Measurements from ENCODE around the gene COPE. TPM values are rescaled to one million over a fixed set of nuclear protein-coding genes. Genes with fewer than 3 reads are reported as not detected.
A peak's percentile ranks its signal among the peaks of the same experiment; 100 is the strongest.

The COPE gene
- total RNA-seq, 1 experiment from 2014 or later, result 207 TPM

DNA sequence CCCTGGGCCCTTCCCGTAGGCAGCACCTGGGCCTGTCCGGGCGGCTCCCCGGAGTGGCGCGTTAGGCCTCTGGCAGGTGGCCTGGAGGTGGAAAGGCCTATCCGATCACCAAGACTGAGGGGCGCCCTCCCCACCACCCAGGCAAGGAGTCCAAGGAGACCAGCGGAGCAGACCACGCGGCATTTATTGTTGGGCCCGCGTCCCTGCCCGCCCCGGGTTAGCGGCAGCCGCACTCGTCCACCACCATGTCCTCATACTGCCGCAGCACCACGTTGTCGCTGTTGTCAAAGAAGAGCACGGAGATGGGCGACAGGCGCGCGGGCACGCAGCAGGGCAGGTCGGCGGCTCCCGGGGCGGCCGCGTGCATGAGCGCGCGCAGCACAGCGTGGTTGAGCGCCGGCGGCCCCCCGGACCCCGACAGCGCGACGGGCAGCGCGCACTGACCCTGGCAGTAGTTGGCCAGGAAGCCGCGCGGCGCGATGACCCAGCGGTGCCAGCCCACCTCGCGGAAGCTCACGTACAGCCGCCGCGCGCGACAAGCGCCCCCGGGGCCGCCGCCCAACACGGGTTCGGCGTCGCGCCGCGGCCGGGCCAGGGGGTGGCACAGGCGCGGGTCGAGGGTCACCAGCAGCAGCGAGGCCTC lies 50.7 kb downstream of the COPE start:
- ChIA-PET CTCF (no interaction called here), POLR2A (no interaction called here)
- Mint-ChIP-seq H3K9me3 (ENCODE audit: unreplicated experiment) (no peaks in the 10 kb centered on the region), H3K36me3 (ENCODE audit: insufficient read depth, unreplicated experiment) (peaks cover 82% of the 10 kb centered on the region), H3K27ac (ENCODE audit: unreplicated experiment) (peak overlapping the region; percentile 61), H3K27me3 (ENCODE audit: insufficient read depth, unreplicated experiment) (no peaks in the 10 kb centered on the region), H3K4me3 (ENCODE audit: unreplicated experiment) (no peak overlapping the region), H3K4me1 (ENCODE audit: low read depth, unreplicated experiment) (peaks cover 13% of the 10 kb centered on the region)
- no TSS peak for BruUV-seq (replicated peaks)
- peaks cover 12% of the 10 kb centered on the region for H3K4me1 ChIP-seq
- no peaks in the 10 kb centered on the region for H3K27me3 ChIP-seq (replicated peaks; ENCODE audit: control insufficient read depth, insufficient read depth, low read length)
- TF ChIP-seq, protein P1, sequence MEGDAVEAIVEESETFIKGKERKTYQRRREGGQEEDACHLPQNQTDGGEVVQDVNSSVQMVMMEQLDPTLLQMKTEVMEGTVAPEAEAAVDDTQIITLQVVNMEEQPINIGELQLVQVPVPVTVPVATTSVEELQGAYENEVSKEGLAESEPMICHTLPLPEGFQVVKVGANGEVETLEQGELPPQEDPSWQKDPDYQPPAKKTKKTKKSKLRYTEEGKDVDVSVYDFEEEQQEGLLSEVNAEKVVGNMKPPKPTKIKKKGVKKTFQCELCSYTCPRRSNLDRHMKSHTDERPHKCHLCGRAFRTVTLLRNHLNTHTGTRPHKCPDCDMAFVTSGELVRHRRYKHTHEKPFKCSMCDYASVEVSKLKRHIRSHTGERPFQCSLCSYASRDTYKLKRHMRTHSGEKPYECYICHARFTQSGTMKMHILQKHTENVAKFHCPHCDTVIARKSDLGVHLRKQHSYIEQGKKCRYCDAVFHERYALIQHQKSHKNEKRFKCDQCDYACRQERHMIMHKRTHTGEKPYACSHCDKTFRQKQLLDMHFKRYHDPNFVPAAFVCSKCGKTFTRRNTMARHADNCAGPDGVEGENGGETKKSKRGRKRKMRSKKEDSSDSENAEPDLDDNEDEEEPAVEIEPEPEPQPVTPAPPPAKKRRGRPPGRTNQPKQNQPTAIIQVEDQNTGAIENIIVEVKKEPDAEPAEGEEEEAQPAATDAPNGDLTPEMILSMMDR (IDR thresholded peaks at IDR 0.05; ENCODE audit: insufficient read depth in 1 of 2, low read depth in 1 of 2, low read length in 1 of 2, severe bottlenecking in 1 of 2, unreplicated experiment in 1 of 2), result no peak
- H3K4me3 ChIP-seq (ENCODE audit: low read depth, low read length), result no peak overlapping the region
- DNase-seq, result no peak
- H3K36me3 ChIP-seq (ENCODE audit: control insufficient read depth, insufficient read depth, low read length), result peaks cover 3% of the 10 kb centered on the region
- no peaks in the 10 kb centered on the region for H3K9me3 ChIP-seq
- intact Hi-C loops (cut with micrococcal nuclease; ENCODE audit: unreplicated experiment), result no loop called here

DNA sequence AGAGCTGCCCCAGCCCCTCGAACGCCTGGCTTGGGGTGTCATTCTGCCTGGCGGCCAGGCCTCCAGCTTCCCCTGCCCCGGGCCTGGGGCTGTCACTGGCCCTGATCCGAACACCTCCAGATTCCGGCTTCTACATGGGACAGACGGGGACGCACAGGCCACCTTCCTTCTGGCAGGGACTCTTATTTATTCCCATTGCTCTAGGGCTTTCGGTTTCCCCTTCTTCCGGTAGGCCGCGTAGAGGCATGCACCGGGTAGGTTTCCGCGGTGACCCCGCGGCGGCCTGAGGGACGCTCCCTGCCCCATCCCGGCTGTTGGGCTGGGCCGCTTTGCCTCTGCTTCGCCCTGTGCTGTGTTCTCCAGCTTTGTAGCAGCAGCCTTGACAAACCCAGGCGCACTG lies 51.4 kb downstream of the COPE start:
- TF ChIP-seq, protein P1 (IDR thresholded peaks at IDR 0.05; ENCODE audit: insufficient read depth in 1 of 2, low read depth in 1 of 2, low read length in 1 of 2, severe bottlenecking in 1 of 2, unreplicated experiment in 1 of 2), result no peak
- Mint-ChIP-seq H3K27ac (ENCODE audit: unreplicated experiment) (peak overlapping the region; percentile 61), H3K27me3 (ENCODE audit: insufficient read depth, unreplicated experiment) (no peaks in the 10 kb centered on the region), H3K4me1 (ENCODE audit: low read depth, unreplicated experiment) (peaks cover 7% of the 10 kb centered on the region), H3K9me3 (ENCODE audit: unreplicated experiment) (no peaks in the 10 kb centered on the region), H3K4me3 (ENCODE audit: unreplicated experiment) (no peak overlapping the region), H3K36me3 (ENCODE audit: insufficient read depth, unreplicated experiment) (peaks cover 82% of the 10 kb centered on the region)
- ChIA-PET POLR2A (no interaction called here), CTCF (no interaction called here)
- Histone ChIP-seq H3K9me3 (no peaks in the 10 kb centered on the region), H3K27me3 (replicated peaks; ENCODE audit: control insufficient read depth, insufficient read depth, low read length) (no peaks in the 10 kb centered on the region), H3K4me3 (ENCODE audit: low read depth, low read length) (no peak overlapping the region), H3K4me1 (peaks cover 12% of the 10 kb centered on the region), H3K36me3 (ENCODE audit: control insufficient read depth, insufficient read depth, low read length) (peaks cover 5% of the 10 kb centered on the region)
- intact Hi-C loops (cut with micrococcal nuclease; ENCODE audit: unreplicated experiment), result no loop called here
- BruUV-seq (replicated peaks), result TSS peak; percentile 63
- no peak for DNase-seq

DNA sequence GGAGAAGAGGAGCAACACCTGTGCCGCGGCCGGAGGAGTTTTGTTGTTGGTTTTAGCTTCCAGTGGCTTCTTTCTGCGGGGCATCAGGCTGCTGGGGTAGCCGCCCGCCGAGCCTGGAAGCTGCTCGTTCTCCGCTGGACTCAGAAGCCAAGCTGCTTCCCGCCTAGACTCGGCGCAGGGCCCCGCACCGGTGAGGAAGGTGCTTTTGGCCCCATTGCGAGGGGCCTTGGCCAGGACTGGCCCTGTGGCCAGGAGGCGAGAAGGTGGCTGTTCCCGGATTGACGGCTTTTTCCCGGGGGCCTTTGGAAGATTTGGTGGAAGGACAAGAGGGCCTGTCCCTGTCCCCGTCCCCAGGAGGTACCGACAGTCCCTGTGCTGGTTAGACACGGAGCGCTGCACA lies 52.0 kb downstream of the COPE start:
- H3K27me3 ChIP-seq (replicated peaks; ENCODE audit: control insufficient read depth, insufficient read depth, low read length), result no peaks in the 10 kb centered on the region
- no peak overlapping the region for H3K4me3 ChIP-seq (ENCODE audit: low read depth, low read length)
- H3K9me3 ChIP-seq, result no peaks in the 10 kb centered on the region
- peak overlapping the region; percentile 61 for H3K27ac Mint-ChIP-seq (ENCODE audit: unreplicated experiment)
- POLR2A ChIA-PET, result interaction anchor here (0.6 kb wide), 1 partner anchor 168 kb away, joined by 3 read pairs; no protein-coding TSS in a partner anchor
- no TSS peak for BruUV-seq (replicated peaks)
- H3K4me1 ChIP-seq, result peaks cover 12% of the 10 kb centered on the region
- no peaks in the 10 kb centered on the region for H3K27me3 Mint-ChIP-seq (ENCODE audit: insufficient read depth, unreplicated experiment)
- peaks cover 5% of the 10 kb centered on the region for H3K36me3 ChIP-seq (ENCODE audit: control insufficient read depth, insufficient read depth, low read length)
- CTCF ChIA-PET, result no interaction called here
- no peak for DNase-seq
- intact Hi-C loops (cut with micrococcal nuclease; ENCODE audit: unreplicated experiment), result no loop called here
- TF ChIP-seq, protein P1 (IDR thresholded peaks at IDR 0.05; ENCODE audit: insufficient read depth in 1 of 2, low read depth in 1 of 2, low read length in 1 of 2, severe bottlenecking in 1 of 2, unreplicated experiment in 1 of 2), result no peak
- H3K4me3 Mint-ChIP-seq (ENCODE audit: unreplicated experiment), result no peak overlapping the region
- H3K9me3 Mint-ChIP-seq (ENCODE audit: unreplicated experiment), result no peaks in the 10 kb centered on the region
- H3K36me3 Mint-ChIP-seq (ENCODE audit: insufficient read depth, unreplicated experiment), result peaks cover 86% of the 10 kb centered on the region
- H3K4me1 Mint-ChIP-seq (ENCODE audit: low read depth, unreplicated experiment), result peaks cover 7% of the 10 kb centered on the region

Measured in Caco-2 (cell line).